Testis (tissue), 2 donors: ENCODE measurements around the gene EXOSC7.

Experiments used
- POLR2A ChIP-seq: fragments of 450-650 bp; IDR thresholded peaks from one replicate; pipeline ENCODE4 v1.6.1; 2017; ENCODE audit warnings: antibody characterized with exemption, mild to moderate bottlenecking, moderate library complexity
- TF ChIP-seq, protein P1 (sequence below), 3 experiments: fragments of 450-650 bp in 2 of 3; fragments of 200-600 bp in 1 of 3; sonication (generic) in 1 of 3; IDR thresholded peaks; one replicate each; pipeline ENCODE4 v1.5.1; 2016 to 2019; ENCODE audit warnings: antibody characterized with exemption in 3 of 3, mild to moderate bottlenecking in 2 of 3, moderate library complexity in 1 of 3

DNA sequence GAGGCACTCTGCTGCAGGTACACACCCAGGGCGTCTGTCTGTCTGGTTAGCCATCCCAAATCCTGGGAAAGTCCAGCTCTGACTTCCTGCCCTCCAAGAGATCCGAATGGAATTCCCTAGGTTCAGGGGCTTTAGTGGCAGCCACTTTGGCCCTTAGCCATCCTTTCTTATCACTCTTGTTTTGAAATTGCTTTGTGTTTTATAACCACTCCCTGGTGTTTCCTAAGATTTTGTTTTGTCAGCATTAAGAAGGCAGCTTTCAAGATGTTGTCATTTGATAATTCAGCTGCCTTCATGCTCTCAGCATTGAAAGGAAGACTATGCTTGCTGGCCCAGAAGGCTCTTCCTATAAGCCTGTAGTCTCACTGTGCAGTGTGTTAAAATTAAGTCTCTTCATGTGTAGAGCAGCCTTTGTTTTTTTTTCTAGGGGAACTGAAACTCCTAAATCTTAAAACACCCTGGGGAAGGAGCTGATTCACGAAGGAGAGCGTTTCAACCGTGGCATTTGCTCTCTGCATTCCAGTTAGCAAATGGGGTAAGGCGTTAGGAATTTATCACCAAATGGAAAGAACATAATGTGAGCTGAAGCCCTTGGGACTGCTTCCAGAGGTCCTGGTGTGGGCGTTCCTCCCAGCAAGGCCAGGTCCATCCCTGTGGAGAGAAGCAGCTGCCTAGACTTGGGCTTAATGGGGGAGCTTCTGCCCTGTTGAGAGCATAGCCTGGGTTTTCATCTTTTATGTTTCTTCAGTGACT lies 35.9 kb downstream of the EXOSC7 start:
- no peak for TF ChIP-seq POLR2A
- TF ChIP-seq, protein P1, sequence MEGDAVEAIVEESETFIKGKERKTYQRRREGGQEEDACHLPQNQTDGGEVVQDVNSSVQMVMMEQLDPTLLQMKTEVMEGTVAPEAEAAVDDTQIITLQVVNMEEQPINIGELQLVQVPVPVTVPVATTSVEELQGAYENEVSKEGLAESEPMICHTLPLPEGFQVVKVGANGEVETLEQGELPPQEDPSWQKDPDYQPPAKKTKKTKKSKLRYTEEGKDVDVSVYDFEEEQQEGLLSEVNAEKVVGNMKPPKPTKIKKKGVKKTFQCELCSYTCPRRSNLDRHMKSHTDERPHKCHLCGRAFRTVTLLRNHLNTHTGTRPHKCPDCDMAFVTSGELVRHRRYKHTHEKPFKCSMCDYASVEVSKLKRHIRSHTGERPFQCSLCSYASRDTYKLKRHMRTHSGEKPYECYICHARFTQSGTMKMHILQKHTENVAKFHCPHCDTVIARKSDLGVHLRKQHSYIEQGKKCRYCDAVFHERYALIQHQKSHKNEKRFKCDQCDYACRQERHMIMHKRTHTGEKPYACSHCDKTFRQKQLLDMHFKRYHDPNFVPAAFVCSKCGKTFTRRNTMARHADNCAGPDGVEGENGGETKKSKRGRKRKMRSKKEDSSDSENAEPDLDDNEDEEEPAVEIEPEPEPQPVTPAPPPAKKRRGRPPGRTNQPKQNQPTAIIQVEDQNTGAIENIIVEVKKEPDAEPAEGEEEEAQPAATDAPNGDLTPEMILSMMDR (IDR thresholded peaks at IDR 0.05) = no peak
